RCC 7860 (cell line): ENCODE data around the gene AAMP.

Source experiments
- DNase-seq: peaks from one replicate; pipeline ENCODE4 v3.0.0-alpha.2; 2015; ENCODE audit warnings: low spot score
- FAIRE-seq: peaks from 2 replicates; lab custom pipeline; 2012; peaks lifted over from hg19 to GRCh38; lab: Jason Lieb, UNC

AAMP gene

GRCh38 chr2:218294430-218295022 lies 24.6 kb upstream of the AAMP start:
- FAIRE-seq (no peak), DNase-seq (no peak)

GRCh38 chr2:218293715-218294429 lies 23.9 kb upstream of the AAMP start:
- FAIRE-seq, result no peak

GRCh38 chr2:218292048-218293014 lies 22.4 kb upstream of the AAMP start, which contains the start of gene TMBIM1:
TMBIM1 (minus strand) TSS chr2:218292503; CDS start chr2:218282141, 10,362 bp downstream.
- peak; percentile 38 for DNase-seq
- FAIRE-seq, result no peak

More at GRCh38 chr2:218293715-218294429, 23.9 kb upstream of the AAMP start:
- no peak for DNase-seq

- FAIRE-seq (no peak), DNase-seq (no peak)
Measured at GRCh38 chr2:218291318-218292047, 21.5 kb upstream of the AAMP start.

- FAIRE-seq (no peak), DNase-seq (no peak)
Measured at GRCh38 chr2:218290316-218291261, 20.7 kb upstream of the AAMP start.

GRCh38 chr2:218289639-218290315 lies 19.8 kb upstream of the AAMP start:
- FAIRE-seq (no peak), DNase-seq (no peak)

- FAIRE-seq (peak; percentile 63), DNase-seq (peak; percentile 84)
Measured at GRCh38 chr2:218286570-218287459, 16.9 kb upstream of the AAMP start.

GRCh38 chr2:218285604-218286003 lies 15.7 kb upstream of the AAMP start:
- DNase-seq (no peak), FAIRE-seq (no peak)

GRCh38 chr2:218284106-218284811 lies 14.3 kb upstream of the AAMP start:
- FAIRE-seq, result peak; percentile 71

GRCh38 chr2:218282173-218282991 lies 12.4 kb upstream of the AAMP start:
- FAIRE-seq, result no peak

More at GRCh38 chr2:218284106-218284811, 14.3 kb upstream of the AAMP start:
- DNase-seq, result peak; percentile 81

GRCh38 chr2:218281449-218281848 lies 11.5 kb upstream of the AAMP start:
- DNase-seq (no peak), FAIRE-seq (no peak)

More at GRCh38 chr2:218282173-218282991, 12.4 kb upstream of the AAMP start:
- DNase-seq, result no peak

- no peak for DNase-seq
- FAIRE-seq, result no peak
Measured at GRCh38 chr2:218280260-218280870, 10.4 kb upstream of the AAMP start.

- FAIRE-seq (no peak), DNase-seq (no peak)
Measured at GRCh38 chr2:218278531-218279360, 8.8 kb upstream of the AAMP start.

- DNase-seq (no peak), FAIRE-seq (no peak)
Measured at GRCh38 chr2:218277921-218278320, 8.0 kb upstream of the AAMP start.
